Activated CD4-positive, alpha-beta T cell treated with anti-CD3 and anti-CD28 coated beads, Interleukin-2, amount 50 U/mL, for 16 hours (primary cell): ENCODE measurements around the gene TGFBR3.
A peak's percentile ranks its signal among the peaks of the same experiment; 100 is the strongest.
"Not testable (repeated sequence)": the region's sequence is repeated elsewhere in the genome, so short reads cannot be mapped to it uniquely, and the experiment has no call there.

Experiments used
- DNase-seq: peaks from one replicate; pipeline ENCODE4 v3.0.0-alpha.2; 2020

Gene TGFBR3

DNA sequence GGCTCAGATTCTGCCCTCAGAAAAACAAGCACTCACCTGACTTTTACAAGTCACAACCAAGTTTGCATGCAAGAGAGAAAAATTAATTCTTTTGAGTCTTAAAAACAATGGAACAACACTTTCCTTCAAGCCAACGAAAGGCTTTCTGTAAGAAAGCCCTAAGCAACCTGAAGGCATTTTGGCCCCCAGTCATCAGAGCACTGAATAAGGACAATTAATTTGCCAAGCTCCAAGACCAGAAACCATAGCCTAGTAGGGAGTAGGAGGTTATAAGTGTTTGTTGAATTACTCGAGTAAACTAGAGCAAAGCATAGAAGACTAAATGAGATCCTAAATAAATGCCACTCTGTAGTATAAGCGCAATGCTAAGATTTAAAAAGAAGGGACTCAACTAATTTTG, 4.7 kb downstream of the TGFBR3 start:
- DNase-seq, result no peak

DNA sequence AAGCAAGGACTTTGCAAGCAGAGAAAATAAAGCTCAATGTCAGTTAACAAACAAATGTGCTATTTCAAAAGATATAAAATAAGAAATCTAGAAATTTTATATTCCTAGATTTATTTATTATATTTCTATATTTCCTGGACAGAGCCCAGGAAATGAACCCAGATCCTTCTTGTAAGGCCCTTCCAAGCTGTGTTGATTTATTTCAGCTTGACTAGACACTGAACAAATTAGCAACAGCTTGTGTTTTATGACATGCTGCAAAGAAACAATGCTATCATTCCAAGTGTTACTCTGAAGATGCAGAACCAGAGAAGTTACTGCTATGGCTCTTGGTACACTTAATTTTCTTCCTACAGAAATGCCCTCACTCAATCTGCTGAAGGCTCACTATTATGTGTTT, 6.2 kb downstream of the TGFBR3 start:
- no peak for DNase-seq

DNA sequence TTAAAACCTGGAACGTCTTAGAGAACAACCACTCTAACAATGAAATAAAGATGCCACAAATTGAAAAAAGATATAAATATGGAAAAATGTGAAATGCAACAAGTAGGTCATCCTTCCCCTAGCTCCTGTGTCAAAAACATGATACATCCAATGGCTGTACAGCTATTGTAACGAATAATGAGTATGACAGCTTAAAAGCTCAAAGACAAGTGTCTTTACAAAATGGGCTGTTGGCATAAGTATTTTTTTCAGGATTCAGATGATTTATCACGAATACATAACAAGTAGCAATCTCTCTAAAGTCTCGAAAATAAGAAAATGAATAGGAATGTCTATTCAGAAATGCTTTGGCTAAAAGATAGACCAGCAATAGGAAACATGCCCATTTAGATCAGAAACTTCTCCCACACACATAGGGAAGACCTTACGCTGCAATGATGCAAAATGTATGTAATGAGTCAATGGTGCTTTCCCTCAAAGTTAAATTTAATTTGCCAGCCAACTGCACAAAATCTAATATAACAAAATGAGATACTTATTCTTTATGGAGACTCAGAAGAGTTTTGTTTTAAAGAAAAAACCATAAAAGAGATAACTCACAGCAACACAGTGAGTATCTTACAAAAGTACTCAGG, 8.3 kb downstream of the TGFBR3 start:
- DNase-seq, result peak; percentile 78

DNA sequence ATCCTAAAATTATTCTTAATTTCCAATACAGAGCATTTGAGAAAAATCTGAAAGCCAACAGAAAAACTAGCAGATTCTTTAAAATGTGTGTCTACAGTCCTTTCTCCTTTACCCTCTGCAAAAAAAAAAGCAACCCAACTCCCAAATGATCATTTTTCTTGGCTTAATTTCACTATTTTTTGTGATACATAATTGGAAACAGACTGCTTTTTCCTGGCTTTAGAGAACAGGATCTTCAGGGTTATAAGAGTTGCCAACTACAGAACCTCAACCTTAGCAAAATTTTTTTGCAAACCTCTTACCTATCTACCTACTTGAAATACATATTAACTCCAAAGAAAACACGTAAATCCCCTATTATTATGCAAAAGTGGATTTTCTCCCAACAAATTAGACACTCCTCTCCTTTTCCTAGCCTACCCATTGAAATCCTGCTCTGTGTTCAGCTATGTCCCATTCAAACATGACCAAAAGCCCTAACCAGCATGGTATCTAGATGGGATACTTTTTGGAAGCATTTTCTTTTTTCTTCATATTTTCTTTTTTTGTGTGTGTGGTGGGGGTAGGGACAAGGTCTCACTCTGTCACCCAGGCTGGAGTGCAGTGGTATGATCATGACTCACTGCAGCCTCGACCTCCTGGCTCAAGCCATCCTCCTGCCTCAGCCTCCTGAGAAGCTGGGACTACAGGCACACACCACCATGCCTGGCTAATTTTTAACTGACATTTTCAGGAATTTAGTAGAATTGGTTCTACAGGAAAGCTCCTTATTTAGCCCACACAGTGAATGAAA, 9.0 kb downstream of the TGFBR3 start:
- no peak for DNase-seq

DNA sequence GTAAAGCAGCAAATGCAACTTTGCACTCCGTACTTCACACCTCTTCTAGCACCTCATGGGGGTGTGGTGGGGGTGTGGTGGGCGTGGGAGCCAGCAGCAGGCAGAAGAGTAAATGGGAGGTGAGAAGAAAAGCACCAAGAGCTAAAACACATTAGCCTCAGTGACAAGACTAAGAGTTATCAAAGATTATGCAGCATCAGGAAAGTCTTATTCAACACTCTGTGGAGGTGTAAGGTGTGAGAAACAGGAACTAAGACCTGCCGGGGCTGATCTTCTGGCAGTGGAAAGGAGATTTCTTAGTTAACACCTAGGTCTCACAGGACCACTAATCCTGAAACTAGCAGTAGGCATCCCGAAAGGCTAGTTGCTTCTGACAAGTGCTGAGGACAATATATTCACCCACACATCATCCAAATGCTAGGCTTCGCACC, 9.9 kb downstream of the TGFBR3 start:
- peak; percentile 81 for DNase-seq

DNA sequence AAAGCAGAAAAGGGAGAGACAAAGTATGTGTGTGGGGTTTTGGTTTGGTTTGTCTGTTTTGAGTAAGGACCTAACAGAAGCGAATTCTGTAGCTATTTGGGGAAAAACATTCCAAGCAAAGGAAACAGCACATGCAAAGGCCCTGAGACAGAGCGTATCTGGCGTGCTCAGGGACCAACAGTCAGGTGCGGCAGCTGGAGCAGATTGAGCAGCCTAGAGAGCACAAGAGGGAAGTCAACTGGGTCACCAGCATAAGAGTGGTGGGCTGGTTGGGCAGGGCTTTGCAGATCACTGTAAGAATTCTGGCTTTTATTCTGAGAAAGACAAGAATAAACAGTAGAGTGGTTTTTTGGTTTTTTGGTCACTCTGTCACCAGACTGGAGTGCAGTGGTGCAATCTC, 11.8 kb downstream of the TGFBR3 start:
- DNase-seq, result no peak

DNA sequence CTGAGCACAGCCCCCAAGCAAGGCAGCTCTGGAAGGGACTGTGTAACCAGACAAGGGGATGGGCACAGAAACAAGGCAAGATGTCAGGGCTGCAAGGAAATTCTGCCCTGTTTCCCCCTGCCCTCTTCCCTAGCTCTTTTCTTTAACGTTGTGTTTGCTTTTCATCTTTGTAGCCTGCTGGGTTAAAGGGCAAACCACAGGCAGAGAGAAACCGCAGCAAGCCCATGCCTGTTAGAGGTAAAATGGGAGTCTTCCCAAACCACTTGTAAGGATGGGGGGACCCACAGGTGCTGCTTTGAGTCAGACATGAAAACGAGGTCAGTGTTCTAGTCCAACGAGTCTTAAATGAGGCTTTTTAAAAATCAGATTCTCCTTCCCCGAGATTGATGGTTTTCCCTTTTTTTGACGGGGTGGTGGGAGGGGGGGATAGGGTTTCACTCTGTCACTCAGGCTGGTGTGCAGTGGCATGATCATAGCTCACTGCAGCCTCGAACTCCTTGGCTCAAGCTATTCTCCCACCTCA, 13.3 kb downstream of the TGFBR3 start:
- peak; percentile 72 for DNase-seq

DNA sequence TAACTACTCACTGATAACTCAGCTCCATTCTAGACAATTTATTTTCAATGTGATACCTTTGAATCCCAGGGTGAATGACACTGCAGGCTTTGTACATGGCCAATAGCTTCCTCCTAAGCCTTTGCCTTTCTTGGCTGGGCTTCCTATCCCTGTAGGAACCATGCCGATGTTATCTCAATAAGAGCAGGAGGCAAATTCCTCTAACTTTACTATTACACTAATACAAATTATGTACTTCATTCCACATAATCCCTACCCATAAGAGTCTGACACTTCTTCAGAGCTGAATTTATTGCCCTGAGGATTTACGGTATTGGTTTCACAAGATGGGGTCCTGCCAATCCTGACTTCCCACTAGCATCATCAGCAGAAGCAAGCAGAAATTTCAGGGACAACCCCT, 14.0 kb downstream of the TGFBR3 start:
- no peak for DNase-seq

DNA sequence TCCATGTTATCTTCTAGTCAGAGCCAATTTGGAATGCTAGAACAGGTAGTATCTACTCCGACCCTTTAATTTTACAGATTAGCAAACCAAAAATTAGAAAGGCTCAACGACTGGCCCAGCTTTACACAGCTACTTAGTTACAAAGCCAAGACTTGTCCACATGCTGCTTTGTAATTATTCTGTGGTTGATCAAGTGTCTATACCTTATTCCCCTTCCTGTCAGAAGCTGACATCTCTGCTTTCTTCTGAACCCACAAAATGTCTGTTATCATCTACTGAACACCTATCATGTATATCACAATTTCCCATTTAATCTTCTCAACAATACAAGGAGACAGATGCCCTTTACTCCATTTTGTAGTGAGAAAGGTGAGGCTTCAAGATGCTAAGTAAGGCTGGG, 15.6 kb downstream of the TGFBR3 start:
- DNase-seq, result no peak

DNA sequence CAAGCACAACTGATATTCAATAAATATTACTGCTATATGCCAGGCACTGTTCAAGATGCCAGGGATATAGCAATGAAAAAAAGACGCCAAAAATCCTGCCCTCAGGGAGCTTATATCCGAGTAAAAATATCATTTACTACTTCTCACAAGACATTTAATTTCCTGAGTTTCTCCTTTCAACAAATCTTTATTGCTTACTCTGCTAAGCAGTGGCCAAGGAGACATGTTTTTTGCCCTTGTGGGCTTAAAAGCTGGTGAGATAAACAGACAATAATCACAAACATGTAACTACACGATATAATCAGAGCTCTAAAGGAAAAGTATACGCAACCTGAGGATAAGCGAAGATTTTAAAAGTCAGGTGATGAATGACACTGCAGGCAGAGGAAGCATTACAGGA, 19.5 kb downstream of the TGFBR3 start:
- DNase-seq, result no peak

DNA sequence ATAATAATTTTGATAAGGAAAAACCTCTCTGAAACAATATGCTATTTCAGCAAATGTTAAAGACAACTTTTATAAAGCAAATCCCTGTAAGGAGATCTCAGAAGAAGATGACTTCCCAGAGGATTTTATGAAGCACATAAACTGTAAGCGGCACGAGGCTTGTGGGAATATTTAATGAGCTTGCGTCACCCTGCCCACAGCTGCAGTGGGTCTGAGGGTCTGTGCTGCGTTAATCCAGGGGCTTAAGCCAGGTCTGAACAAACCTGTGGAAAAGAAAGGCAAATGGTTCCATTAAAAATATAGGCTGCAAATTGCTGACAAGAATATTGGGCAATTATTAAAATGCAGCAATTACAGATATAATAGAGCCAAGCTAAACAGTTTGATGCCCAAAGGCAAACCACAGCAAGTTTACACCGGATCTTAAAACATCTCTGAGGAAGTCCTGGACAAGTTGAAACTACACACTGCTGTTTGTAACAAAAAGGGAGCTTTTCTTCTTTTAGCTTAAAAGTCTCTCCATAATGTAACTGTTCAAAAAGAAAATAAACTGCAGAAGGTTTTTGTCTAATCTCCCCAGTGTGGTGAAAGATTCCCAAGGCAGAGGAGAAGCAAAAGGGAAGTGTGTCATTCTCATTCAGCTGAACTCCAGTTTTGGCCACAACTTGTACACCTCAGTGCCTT, 21.8 kb downstream of the TGFBR3 start:
- no peak for DNase-seq

DNA sequence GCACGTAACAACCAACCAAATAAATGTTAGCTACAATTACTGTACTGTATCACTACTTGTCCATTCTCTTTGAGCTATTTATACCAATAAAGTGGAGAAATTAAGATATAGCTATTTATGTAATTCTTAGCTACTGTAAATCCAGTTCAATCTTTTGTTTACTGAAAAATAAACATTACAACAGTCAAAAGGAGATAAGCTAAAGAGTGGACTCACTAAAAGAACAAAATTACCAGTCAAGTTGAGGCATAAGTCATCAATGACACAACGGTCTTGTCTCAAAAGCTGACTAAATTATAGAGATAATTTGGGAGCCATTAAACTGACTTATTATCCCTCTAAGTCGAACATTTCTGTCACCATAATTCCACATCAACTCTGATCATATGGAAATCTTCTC, 22.5 kb downstream of the TGFBR3 start:
- DNase-seq, result no peak

DNA sequence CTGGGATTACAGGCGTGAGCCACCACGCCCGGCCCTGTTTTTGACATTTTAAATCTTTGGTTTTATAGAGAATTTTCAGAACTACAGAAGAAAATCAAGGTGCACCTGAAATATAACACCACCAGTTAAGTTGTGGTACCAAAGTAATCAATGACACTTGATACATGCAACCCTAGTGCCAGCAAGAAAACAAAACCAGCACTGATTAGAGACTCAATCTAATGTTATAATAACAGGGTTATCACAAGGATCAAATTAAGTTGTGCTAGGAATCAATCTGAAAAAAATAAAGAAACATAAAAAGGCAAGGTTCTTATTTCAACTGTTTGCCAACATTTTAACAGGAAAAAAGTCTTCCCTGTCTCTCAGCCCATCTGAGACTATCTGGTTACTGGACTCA, 23.8 kb downstream of the TGFBR3 start:
- DNase-seq, result no peak

DNA sequence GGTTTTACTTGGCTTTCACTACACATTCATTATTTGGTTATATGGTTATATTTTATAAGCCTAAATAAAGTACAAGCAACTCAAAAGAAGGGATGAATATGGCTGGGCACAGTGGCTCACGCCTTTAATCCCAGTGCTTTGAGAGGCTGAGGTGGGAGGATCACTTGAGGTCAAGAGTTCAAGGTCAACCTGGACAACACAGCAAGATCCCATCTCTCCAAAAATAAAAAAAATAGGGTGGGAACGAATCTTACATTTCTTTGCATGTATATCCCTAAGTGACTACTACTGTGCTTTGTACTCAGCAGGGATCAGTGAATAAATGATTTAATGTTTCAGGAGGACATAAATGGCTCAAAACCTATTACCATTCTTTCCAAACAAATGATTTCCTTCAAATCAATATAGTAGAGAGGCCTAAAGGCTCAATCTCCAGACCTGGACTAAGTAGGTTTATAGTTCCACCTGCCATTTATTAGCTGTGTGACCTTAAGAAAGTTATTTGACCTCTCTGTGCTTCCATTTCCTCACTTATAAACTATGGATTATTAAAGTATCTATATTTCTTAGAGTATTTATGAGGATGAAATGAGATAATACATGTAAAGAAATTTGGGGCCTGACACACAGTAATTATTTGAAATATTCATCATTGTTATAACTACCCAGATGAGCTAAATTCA, 28.3 kb downstream of the TGFBR3 start:
- no peak for DNase-seq

DNA sequence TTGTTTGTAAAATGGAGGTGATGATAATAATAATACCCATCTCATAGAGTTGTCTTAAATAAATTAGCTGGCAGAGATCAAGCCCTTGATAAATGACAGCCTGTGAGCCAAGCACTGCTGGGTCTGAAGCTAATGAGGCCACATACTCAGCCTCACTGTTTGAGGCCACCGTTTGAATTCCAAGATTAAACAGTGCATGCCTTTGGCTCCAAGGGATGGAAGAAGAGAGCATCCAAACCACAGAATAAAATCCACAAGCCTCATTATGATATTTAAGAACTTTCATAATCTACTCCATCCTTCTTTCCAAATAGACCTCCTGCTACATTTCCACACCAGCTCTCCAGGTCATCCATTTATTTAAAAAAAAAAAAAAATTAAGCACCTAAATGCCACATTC, 29.0 kb downstream of the TGFBR3 start:
- no peak for DNase-seq

DNA sequence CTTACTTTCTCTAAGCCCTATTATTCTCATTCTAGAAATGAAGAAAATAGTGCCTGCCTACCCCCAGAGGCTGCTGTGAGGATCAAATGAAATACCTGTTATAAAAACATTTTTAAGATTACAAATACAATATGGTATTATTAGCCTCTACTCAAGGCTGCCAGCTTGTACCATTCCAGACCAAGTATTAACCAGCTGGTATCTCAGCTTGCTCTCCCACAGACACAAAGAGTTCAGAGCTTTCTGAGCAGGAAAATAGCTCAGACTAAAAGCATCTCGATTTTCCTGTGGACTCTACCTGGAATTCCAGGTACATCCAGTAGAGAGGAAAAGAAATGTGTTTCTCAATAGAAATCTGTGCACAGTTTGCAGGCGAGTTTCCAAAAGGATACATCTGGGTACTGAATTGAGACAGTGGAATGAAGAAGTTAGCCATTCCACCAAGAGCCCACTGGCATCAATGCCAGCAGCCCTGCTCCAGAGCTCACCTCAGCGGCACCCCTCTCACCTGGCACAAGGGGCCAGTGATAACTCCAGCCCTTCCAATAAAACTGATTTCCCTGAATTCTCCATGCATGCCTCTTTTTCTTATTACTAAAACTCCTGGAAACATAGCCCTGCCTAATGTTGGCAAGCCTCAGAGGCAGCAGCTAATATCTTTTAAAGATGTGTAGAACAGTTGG, 31.0 kb downstream of the TGFBR3 start:
- DNase-seq, result no peak

DNA sequence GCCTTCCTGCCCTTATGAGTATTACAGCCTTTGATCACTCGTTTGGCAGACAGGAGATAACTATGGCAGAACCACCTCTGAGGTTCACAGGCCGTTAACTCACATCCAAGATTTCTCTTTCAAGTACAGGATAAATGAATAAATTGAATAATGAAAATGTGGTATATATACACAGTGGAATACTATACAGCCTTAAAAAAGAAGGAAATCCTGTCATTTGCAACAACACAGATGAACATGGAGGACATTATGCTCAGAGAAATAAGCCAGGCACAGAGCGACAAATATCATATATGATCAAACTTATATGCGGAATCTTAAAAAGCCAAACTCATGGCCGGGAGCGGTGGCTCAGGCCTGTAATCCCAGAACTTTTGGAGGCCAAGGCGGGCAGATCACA, 32.6 kb downstream of the TGFBR3 start:
- no peak for DNase-seq

DNA sequence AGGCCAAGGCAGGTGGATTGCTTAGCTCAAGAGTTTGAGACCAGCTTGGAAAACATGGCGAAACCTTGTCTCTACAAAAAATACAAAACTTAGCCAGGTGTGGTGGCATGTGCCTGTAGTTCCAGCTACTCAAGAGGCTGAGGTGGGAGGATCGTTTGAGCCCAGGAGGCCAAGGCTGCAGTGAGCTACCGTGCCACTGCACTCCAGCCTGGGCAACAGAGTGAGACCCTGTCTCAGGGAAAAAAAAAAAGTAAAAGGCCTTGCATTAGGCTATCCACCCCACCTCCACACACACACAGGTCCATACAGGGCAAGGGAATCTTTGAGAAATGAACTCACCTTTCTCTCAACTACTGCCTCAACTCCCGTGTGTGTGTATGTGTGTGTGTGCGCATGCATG, 33.9 kb downstream of the TGFBR3 start:
- DNase-seq, result not testable (repeated sequence)

DNA sequence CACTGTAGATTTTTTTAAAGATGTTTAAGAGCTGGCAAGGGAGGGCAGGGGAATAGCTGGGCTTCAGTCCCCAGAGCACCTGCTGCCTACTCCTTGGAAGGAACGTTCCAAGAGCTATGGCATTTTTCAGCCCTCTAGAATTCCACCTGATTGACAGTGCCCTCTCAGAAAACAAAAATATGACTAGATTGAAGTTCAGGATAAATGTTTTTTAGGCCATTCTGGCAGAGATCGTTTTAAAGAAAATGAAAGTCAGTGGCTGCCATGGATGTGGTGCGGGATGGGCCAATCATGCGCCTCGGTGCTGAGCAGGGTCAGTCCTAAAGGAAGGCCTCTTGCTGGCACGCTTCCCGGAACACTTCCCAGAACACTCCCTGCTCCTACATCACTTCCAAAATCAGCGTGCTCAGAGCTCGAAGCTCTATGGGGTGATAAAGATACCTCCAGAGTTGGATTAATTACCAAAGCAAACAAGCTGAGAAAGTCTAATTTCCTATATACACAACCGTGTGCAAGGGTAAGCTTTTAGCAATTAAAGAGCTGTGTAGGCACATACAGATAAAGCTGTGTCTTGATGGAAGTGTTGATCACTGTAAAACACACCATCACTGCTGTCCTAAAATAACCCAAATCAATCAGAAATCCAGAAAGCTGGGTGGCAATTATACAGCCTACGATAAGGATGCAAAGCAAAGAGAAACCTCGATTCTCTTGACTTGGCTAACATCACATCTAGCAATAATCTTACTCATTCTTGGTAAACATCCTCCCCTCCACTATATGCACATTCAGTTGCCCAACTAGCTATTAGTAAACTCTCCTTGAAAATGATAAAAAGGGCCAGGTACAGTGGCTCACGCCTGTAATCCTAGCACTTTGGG, 34.6 kb downstream of the TGFBR3 start:
- no peak for DNase-seq

DNA sequence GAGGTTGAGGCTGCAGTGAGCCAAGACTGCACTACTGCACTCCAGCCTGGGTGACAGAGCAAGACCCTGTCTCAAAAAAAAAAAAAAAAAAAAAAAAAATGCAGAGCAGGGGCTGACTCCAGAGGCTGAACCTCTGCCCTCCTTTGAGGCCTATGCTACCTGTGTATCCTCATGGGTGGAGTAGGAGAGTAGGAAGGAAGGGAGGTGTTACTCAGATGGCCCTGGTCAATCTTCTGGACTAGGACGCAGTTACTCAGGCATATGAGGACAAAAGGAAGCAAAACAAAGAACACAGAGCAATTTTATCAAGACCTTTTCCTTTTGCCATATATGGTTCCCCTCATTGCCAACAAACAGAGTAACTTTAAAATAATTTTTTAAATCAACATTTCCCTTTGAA, 35.2 kb downstream of the TGFBR3 start:
- DNase-seq, result no peak

DNA sequence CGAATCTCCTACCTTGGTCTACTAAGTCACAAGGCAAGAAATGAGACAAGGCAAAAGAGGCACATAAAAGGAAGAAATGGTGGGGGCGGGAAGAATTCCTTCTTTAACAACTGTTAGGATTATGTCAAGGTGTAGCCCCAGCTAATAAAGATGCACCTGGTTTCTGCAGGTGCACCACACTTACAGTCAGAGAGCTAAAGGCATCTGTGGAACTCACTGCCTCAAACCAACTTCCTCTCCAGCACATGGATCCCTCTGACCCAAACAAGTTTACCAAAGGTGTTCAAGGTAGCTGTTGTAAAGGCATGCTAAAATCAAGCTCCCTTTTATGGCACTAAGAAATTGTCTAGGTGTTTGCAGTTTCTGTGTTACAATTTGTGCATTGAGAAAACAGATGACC, 38.1 kb downstream of the TGFBR3 start:
- DNase-seq, result no peak

DNA sequence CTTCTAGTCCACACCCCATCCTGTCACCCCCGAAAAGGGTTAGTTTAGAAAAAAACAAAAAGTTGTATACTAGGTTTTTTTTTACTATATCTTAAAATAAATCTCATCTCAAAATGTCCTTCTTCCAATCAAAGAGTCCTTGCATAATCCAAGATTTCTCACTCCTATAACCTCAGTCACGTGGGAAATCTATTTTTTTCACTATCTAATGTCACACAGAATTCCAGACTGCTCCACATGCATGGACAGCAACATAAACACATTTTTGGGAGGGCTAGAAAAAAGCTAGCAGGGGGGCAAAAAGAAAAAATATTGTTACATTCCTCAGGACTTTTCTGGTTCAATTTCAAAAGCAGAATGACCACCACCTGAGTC, 39.3 kb downstream of the TGFBR3 start:
- DNase-seq, result no peak
